HG02571 (cell line): ENCODE measurements around the gene ZNF541.
"Not testable (repeated sequence)": the region's sequence is repeated elsewhere in the genome, so short reads cannot be mapped to it uniquely, and the experiment has no call there.

Source experiments
- ATAC-seq: cut with Tn5 transposase; IDR thresholded peaks from one replicate; pipeline ENCODE4 v1.9.1; 2021; ENCODE audit warnings: mild to moderate bottlenecking, moderate library complexity; ENCODE audit not compliant: unreplicated experiment

ZNF541 gene

GRCh38 chr19:47599671-47600245 lies 26.8 kb upstream of the ZNF541 start:
- ATAC-seq = not testable (repeated sequence)

GRCh38 chr19:47598407-47599349 lies 25.7 kb upstream of the ZNF541 start:
- ATAC-seq = no peak

GRCh38 chr19:47595944-47596343 lies 23.0 kb upstream of the ZNF541 start:
- no peak for ATAC-seq

GRCh38 chr19:47593860-47594259 lies 20.9 kb upstream of the ZNF541 start:
- no peak for ATAC-seq

GRCh38 chr19:47589824-47590223 lies 16.9 kb upstream of the ZNF541 start:
- ATAC-seq = no peak

- no peak for ATAC-seq
Observed at GRCh38 chr19:47587295-47587694, 14.3 kb upstream of the ZNF541 start.

- ATAC-seq = not testable (repeated sequence)
Observed at GRCh38 chr19:47583161-47583560, 10.2 kb upstream of the ZNF541 start.

GRCh38 chr19:47582320-47582909 lies 9.5 kb upstream of the ZNF541 start:
- no peak for ATAC-seq

- ATAC-seq = no peak
Observed at GRCh38 chr19:47581605-47582319, 8.8 kb upstream of the ZNF541 start.

GRCh38 chr19:47580397-47580796 lies 7.4 kb upstream of the ZNF541 start:
- no peak for ATAC-seq

- ATAC-seq = no peak
Observed at GRCh38 chr19:47572635-47573034, 313 bp downstream of the ZNF541 start.

GRCh38 chr19:47569331-47569730 lies 3.6 kb downstream of the ZNF541 start:
- no peak for ATAC-seq

- ATAC-seq = no peak
Observed at GRCh38 chr19:47564081-47564480, 8.9 kb downstream of the ZNF541 start.

- no peak for ATAC-seq
Observed at GRCh38 chr19:47561440-47562057, 11.4 kb downstream of the ZNF541 start.

- no peak for ATAC-seq
Observed at GRCh38 chr19:47560999-47561398, 11.9 kb downstream of the ZNF541 start.

GRCh38 chr19:47550129-47550528 lies 22.8 kb downstream of the ZNF541 start:
- ATAC-seq = no peak

GRCh38 chr19:47549261-47549862 lies 23.6 kb downstream of the ZNF541 start:
- no peak for ATAC-seq

- no peak for ATAC-seq
Observed at GRCh38 chr19:47547199-47547598, 25.7 kb downstream of the ZNF541 start.

GRCh38 chr19:47545061-47545948 lies 27.6 kb downstream of the ZNF541 start:
- no peak for ATAC-seq
